Upper lobe of left lung (tissue), 4 donors: Measurements from ENCODE around the gene PHTF2.

Experiments
- EP300 ChIP-seq, 4 donors: sonication (generic); formaldehyde crosslinking; IDR thresholded peaks; one replicate each; pipeline ENCODE4 v1.5.1; 2017; ENCODE audit warnings: antibody characterized with exemption in 4 of 4, control low read depth in 2 of 4
- POLR2A ChIP-seq, 4 donors: fragments of 450-650 bp; IDR thresholded peaks; one replicate each; pipeline ENCODE4 v1.5.1; 2016 to 2017; ENCODE audit warnings: antibody characterized with exemption in 4 of 4, mild to moderate bottlenecking in 2 of 4
- POLR2AphosphoS5 ChIP-seq, 2 donors: sonication (generic); formaldehyde crosslinking; IDR thresholded peaks; one replicate each; pipeline ENCODE4 v1.5.1; 2017; ENCODE audit warnings: antibody characterized with exemption in 2 of 2
- TF ChIP-seq, protein P1 (sequence below), 6 experiments: fragments of 450-650 bp in 4 of 6; fragments of 200-600 bp in 2 of 6; sonication (generic) in 2 of 6; IDR thresholded peaks; one replicate each; pipeline ENCODE4 v1.5.1; 2016 to 2019; ENCODE audit warnings: antibody characterized with exemption in 6 of 6

DNA sequence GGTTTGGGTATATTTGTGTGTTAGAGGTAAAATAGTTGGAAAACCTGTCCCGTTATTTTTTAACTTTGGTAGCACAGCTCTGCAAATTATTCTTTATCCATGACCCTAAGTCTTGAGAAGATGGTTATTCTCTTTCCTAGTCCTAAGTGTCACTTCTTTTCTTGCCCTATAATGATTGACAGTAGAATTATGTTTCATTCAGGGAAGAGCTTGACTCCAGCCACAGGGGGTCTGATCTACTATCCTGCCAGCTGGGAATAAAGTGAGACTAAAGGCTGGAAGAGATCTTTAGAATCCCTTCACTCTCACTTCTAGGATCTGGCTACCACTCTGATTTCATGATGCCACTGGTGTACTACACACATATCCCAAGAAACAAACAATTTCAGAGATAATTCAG, 90.4 kb downstream of the PHTF2 start:
- TF ChIP-seq POLR2AphosphoS5 (IDR thresholded peaks at IDR 0.05) (no peak), POLR2A (IDR thresholded peaks at IDR 0.05) (no peak), EP300 (IDR thresholded peaks at IDR 0.05) (no peak)
- TF ChIP-seq, protein P1, sequence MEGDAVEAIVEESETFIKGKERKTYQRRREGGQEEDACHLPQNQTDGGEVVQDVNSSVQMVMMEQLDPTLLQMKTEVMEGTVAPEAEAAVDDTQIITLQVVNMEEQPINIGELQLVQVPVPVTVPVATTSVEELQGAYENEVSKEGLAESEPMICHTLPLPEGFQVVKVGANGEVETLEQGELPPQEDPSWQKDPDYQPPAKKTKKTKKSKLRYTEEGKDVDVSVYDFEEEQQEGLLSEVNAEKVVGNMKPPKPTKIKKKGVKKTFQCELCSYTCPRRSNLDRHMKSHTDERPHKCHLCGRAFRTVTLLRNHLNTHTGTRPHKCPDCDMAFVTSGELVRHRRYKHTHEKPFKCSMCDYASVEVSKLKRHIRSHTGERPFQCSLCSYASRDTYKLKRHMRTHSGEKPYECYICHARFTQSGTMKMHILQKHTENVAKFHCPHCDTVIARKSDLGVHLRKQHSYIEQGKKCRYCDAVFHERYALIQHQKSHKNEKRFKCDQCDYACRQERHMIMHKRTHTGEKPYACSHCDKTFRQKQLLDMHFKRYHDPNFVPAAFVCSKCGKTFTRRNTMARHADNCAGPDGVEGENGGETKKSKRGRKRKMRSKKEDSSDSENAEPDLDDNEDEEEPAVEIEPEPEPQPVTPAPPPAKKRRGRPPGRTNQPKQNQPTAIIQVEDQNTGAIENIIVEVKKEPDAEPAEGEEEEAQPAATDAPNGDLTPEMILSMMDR (IDR thresholded peaks at IDR 0.05) = no peak
